Neural cell (in vitro differentiated cells): ENCODE results near the gene RNF145. TPM values are rescaled to one million over a fixed set of nuclear protein-coding genes. Genes with fewer than 3 reads are reported as not detected.

Source experiments
- H2AFZ ChIP-seq: fragments of 200-600, 300-800 bp; sonication (generic), shearing (Covaris generic); 2 replicates; pipeline ENCODE4 v1.6.0; 2014; ENCODE audit warnings: low read depth, mild to moderate bottlenecking, antibody characterized with exemption, low read length, moderate library complexity
- H3F3A ChIP-seq: fragments of 200-600 bp; shearing (Covaris generic); 2 replicates; pipeline ENCODE4 v1.6.1; 2016; ENCODE audit warnings: mild to moderate bottlenecking, moderate library complexity, mixed read lengths, antibody characterized with exemption, low read length; ENCODE audit not compliant: insufficient read depth, poor library complexity, severe bottlenecking
- H3K27ac ChIP-seq: fragments of 200-600, 300-800 bp; sonication (generic), shearing (Covaris generic); 2 replicates; pipeline ENCODE4 v1.5.1; 2014; ENCODE audit warnings: mild to moderate bottlenecking, low read length, moderate library complexity
- H3K27me3 ChIP-seq: fragments of 300-800, 200-600 bp; sonication (generic), shearing (Covaris generic); 2 replicates; pipeline ENCODE4 v1.6.0; 2014; ENCODE audit warnings: mild to moderate bottlenecking, low read depth, low read length, moderate library complexity; ENCODE audit not compliant: insufficient read depth
- H3K36me3 ChIP-seq: fragments of 300-800, 200-600 bp; sonication (generic), shearing (Covaris generic); 2 replicates; pipeline ENCODE4 v1.5.1; 2014; ENCODE audit warnings: mild to moderate bottlenecking, antibody characterized with exemption, low read length, moderate library complexity; ENCODE audit not compliant: insufficient read depth
- H3K4me2 ChIP-seq: fragments of 300-800, 200-600 bp; sonication (generic), shearing (Covaris generic); 2 replicates; pipeline ENCODE4 v1.6.0; 2014; ENCODE audit warnings: mild to moderate bottlenecking, low read length
- H3K4me3 ChIP-seq: fragments of 300-800, 200-600 bp; sonication (generic), shearing (Covaris generic); 2 replicates; pipeline ENCODE4 v1.5.1; 2014; ENCODE audit warnings: mild to moderate bottlenecking, low read length, moderate library complexity
- H3K79me2 ChIP-seq: fragments of 200-600 bp; shearing (Covaris generic); replicated peaks from 2 replicates; pipeline ENCODE4 v1.6.0; 2014; ENCODE audit warnings: mild to moderate bottlenecking, low read length, moderate library complexity; ENCODE audit not compliant: insufficient read depth
- H3K9ac ChIP-seq: fragments of 300-800, 200-600 bp; sonication (generic), shearing (Covaris generic); 2 replicates; pipeline ENCODE4 v1.6.1; 2016; ENCODE audit warnings: mild to moderate bottlenecking, low read length, mixed read lengths
- H3K9me2 ChIP-seq: fragments of 200-600 bp; shearing (Covaris generic); 2 replicates; pipeline ENCODE4 v1.6.1; 2016; ENCODE audit warnings: mild to moderate bottlenecking, low read length, mixed read lengths; ENCODE audit not compliant: insufficient read depth
- H3K9me3 ChIP-seq: fragments of 200-600, 300-800 bp; sonication (generic), shearing (Covaris generic); 2 replicates; pipeline ENCODE4 v1.6.1; 2016; ENCODE audit warnings: mild to moderate bottlenecking, mixed run types, low read length, moderate library complexity, mixed read lengths
- H4K20me1 ChIP-seq: fragments of 200-600 bp; shearing (Covaris generic); 2 replicates; pipeline ENCODE4 v1.6.1; 2016; ENCODE audit warnings: mild to moderate bottlenecking, mixed run types; ENCODE audit not compliant: insufficient read depth
- CTCF ChIP-seq: fragments of 450-650 bp; IDR thresholded peaks from 2 replicates; pipeline ENCODE4 v1.5.1; 2014; ENCODE audit warnings: antibody characterized with exemption, mild to moderate bottlenecking, moderate library complexity; ENCODE audit not compliant: poor library complexity, severe bottlenecking
- EP300 ChIP-seq: fragments of 450-650 bp; conservative IDR thresholded peaks from 2 replicates; pipeline ENCODE4 v1.6.1; 2014; ENCODE audit warnings: antibody characterized with exemption, mild to moderate bottlenecking, moderate library complexity; ENCODE audit not compliant: poor library complexity, severe bottlenecking
- EZH2 ChIP-seq: fragments of 200-600, 300-800 bp; shearing (Covaris generic), sonication (generic); IDR thresholded peaks from 2 replicates; pipeline ENCODE4 v1.6.1; 2014; ENCODE audit warnings: antibody characterized with exemption, low read length, borderline replicate concordance, mild to moderate bottlenecking; ENCODE audit not compliant: insufficient read depth, poor library complexity, severe bottlenecking
- MXI1 ChIP-seq: fragments of 450-650 bp; conservative IDR thresholded peaks from 2 replicates; pipeline ENCODE4 v1.6.1; 2014; ENCODE audit warnings: antibody characterized with exemption, mild to moderate bottlenecking; ENCODE audit not compliant: poor library complexity, severe bottlenecking
- POLR2AphosphoS5 ChIP-seq: IDR thresholded peaks from 2 replicates; pipeline ENCODE4 v1.6.1; 2012
- RAD21 ChIP-seq: fragments of 450-650 bp; conservative IDR thresholded peaks from 2 replicates; pipeline ENCODE4 v1.6.1; 2014; ENCODE audit warnings: antibody characterized with exemption, mild to moderate bottlenecking, moderate library complexity
- SMC3 ChIP-seq: fragments of 450-650 bp; conservative IDR thresholded peaks from 2 replicates; pipeline ENCODE4 v1.6.1; 2014; ENCODE audit warnings: antibody characterized with exemption, mild to moderate bottlenecking, moderate library complexity; ENCODE audit not compliant: poor library complexity
- TAF1 ChIP-seq: IDR thresholded peaks from 2 replicates; pipeline ENCODE4 v1.6.1; 2012; ENCODE audit warnings: low read depth
- polyA plus RNA-seq: library from polyadenylated mRNA; depleted of rRNA; stranded (reverse); fragments of >200 nt; gene quantifications from 2 replicates; pipeline ENCODE4 v1.2.3, GENCODE V29; 2014
- TF ChIP-seq, protein P1 (sequence below): IDR thresholded peaks from 2 replicates; pipeline ENCODE4 v1.6.1; 2012; ENCODE audit warnings: borderline replicate concordance

RNF145 gene
- polyA plus RNA-seq, 1 donor from 2014 or later, result 52.4 TPM

DNA sequence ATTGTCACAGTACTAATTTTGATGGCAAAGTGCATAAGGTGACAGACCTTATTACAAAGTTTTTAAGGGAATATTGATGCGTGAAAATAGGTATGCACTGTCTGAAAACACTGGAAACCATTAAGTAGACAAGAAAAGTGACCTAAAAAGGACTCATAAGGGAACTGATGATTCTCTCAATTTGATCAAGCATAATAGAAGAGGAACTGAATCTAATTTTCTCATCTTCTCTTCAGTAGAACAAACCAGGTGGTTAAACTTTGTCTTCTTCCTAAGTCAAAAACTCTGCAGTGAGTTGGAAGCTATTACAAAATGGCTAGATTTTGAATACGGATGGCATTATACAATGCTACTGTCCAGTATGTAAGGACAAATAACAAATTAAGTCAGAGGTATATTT lies 53.4 kb downstream of the RNF145 start:
- Histone ChIP-seq H3K9me3 (no peaks in the 10 kb centered on the region), H3K4me3 (no peak overlapping the region), H3K36me3 (peaks cover 8% of the 10 kb centered on the region), H3K9ac (no peak overlapping the region), H2AFZ (no peak overlapping the region), H3K9me2 (no peaks in the 10 kb centered on the region), H4K20me1 (no peaks in the 10 kb centered on the region), H3F3A (no peaks in the 10 kb centered on the region), H3K79me2 (peaks cover 4% of the 10 kb centered on the region), H3K27ac (no peak overlapping the region), H3K27me3 (no peaks in the 10 kb centered on the region), H3K4me2 (no peak overlapping the region)
- TF ChIP-seq EZH2 (no peak), SMC3 (no peak), EP300 (no peak), MXI1 (no peak), TAF1 (no peak), RAD21 (no peak), CTCF (no peak), POLR2AphosphoS5 (no peak)
- TF ChIP-seq, protein P1, sequence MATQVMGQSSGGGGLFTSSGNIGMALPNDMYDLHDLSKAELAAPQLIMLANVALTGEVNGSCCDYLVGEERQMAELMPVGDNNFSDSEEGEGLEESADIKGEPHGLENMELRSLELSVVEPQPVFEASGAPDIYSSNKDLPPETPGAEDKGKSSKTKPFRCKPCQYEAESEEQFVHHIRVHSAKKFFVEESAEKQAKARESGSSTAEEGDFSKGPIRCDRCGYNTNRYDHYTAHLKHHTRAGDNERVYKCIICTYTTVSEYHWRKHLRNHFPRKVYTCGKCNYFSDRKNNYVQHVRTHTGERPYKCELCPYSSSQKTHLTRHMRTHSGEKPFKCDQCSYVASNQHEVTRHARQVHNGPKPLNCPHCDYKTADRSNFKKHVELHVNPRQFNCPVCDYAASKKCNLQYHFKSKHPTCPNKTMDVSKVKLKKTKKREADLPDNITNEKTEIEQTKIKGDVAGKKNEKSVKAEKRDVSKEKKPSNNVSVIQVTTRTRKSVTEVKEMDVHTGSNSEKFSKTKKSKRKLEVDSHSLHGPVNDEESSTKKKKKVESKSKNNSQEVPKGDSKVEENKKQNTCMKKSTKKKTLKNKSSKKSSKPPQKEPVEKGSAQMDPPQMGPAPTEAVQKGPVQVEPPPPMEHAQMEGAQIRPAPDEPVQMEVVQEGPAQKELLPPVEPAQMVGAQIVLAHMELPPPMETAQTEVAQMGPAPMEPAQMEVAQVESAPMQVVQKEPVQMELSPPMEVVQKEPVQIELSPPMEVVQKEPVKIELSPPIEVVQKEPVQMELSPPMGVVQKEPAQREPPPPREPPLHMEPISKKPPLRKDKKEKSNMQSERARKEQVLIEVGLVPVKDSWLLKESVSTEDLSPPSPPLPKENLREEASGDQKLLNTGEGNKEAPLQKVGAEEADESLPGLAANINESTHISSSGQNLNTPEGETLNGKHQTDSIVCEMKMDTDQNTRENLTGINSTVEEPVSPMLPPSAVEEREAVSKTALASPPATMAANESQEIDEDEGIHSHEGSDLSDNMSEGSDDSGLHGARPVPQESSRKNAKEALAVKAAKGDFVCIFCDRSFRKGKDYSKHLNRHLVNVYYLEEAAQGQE, result no peak

- Histone ChIP-seq H3K79me2 (no peaks in the 10 kb centered on the region), H3K9me2 (no peaks in the 10 kb centered on the region), H2AFZ (no peak overlapping the region), H3K27ac (no peak overlapping the region), H4K20me1 (no peaks in the 10 kb centered on the region), H3K9me3 (no peaks in the 10 kb centered on the region), H3K4me2 (no peak overlapping the region), H3K4me3 (no peak overlapping the region), H3F3A (no peaks in the 10 kb centered on the region), H3K27me3 (no peaks in the 10 kb centered on the region), H3K36me3 (no peaks in the 10 kb centered on the region), H3K9ac (no peak overlapping the region)
- no peak for TF ChIP-seq EP300
- TF ChIP-seq SMC3, result no peak
- no peak for TF ChIP-seq EZH2
- no peak for TF ChIP-seq TAF1
- TF ChIP-seq POLR2AphosphoS5, result no peak
- TF ChIP-seq RAD21, result no peak
- TF ChIP-seq, protein P1, result no peak
- no peak for TF ChIP-seq CTCF
- no peak for TF ChIP-seq MXI1
These were observed 56.5 kb downstream of the RNF145 start for GRCh38 chr5:159152876-159153275.
